ENCODE results near the gene MYZAP.

- TF ChIP-seq CTCF (CRISPR knock-in tag; IDR thresholded peaks at IDR 0.05): no peak
- no peak for TF ChIP-seq ZNF143 (CRISPR knock-in tag; IDR thresholded peaks at IDR 0.05)
These were observed 63.3 kb downstream of the MYZAP start for GRCh38 chr15:57655053-57655452.
